Measurements from ENCODE around the gene GFAP.

GRCh38 chr17:44961921-44962350 lies 46.6 kb upstream of the GFAP start:
- TF ChIP-seq CTCF (conservative IDR thresholded peaks at IDR 0.05; ENCODE audit: low read length) (no peak), EZH2phosphoT487 (IDR thresholded peaks at IDR 0.05; ENCODE audit: borderline replicate concordance) (no peak)

Data from Loucy (cell line).